Suppressor macrophage (primary cell): ENCODE results near the gene PRKCB.
A peak's percentile ranks its signal among the peaks of the same experiment; 100 is the strongest.
"Not testable (repeated sequence)": the region's sequence is repeated elsewhere in the genome, so short reads cannot be mapped to it uniquely, and the experiment has no call there.

Experiments used
- DNase-seq, 4 experiments: peaks; one replicate each; pipeline ENCODE4 v3.0.0-alpha.2; 2020 to 2022

Gene PRKCB

DNA sequence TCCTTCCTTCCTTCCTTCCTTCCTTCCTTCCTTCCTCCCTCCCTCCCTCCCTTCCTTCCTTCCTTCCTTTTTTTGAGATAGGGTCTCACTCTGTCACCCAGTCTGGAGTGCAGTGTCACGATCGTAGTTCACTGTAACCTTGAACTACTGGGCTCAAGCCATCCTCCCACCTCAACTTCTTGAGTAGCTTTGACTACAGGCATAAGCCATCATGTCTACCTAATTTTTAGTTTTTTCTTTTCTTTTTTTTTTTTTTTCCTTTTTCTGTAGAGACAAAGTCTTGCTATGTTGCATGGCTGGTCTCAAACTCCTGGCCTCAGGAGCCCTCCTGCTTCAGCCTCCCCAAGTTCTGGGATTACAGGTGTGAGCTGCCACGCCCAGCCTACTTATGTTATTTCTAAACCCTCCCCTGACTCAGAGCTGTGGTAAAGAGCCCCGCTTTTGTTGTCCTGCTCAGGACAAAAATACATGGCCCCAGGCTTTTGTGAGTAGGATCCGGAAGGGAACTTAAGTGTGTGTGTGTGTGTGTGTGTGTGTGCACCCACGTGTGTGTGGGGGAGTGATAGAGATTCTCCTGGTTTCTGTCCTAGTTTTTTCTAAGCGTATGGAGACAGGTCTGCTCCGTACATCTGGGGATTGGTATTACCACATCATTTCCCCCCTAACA is 67.1 kb downstream of the PRKCB start:
- DNase-seq, result peak in 3 of 4 experiments; percentile 29 to 48 (median 47)

DNA sequence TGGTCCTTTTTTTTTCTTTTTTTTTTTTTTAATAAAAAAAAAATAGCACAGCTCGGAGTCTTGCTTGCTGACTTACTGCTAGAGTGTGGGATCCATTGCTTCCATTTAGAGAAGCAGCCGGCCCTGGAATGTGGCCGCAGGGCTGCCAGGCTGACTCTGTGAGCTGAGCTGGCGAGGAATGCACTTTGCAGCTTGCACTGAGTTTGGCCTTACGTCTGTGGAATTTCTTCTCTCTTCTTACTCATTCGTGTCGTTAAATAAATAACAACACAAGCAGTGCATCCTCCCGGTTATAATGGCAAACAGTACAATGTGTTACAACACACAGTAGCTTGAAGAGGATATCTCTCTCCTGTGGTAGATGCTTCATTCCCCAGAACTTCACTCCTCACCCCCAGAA is 69.2 kb downstream of the PRKCB start:
- no peak for DNase-seq

DNA sequence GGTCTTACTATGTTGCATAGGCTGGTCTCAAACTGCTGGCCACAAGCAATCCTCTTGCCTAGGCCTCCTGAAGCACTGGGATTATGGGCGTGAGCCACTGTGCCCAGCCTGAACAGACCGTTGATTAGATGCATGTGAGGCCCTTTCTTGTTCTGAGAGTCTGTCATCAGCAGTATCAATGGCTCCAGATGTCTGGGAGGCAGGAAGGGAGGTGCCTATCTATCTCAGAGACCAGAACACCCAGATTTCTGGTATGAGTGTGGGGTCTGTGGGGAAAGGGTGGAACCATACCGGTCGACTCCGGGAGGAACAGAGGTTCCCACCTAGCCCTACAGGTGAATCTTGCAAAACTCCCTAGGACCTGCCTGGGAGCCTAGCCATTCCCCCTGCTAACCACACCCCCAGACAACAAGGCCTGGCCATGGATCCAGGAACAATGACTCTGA is 71.7 kb downstream of the PRKCB start:
- no peak for DNase-seq

DNA sequence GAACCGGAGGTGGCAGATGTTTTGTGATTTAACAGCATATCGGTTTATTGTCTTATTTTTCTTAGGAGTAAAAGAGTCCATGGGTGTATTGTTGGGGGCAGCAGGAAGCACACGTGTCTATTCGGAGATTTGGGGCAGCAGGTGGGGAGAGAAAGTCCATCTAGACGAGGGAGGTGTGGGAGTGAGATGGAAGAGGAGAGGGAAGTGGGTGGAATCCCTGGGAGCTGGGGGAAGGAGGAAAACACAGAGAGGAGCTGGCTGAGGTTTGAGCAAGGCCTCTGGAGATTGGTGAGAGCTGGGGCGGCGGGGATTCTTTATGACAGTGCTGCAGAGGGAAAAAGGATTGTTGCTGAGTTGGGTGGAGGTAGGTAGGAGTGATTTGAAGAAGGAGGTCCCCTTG is 72.1 kb downstream of the PRKCB start:
- DNase-seq, result no peak

DNA sequence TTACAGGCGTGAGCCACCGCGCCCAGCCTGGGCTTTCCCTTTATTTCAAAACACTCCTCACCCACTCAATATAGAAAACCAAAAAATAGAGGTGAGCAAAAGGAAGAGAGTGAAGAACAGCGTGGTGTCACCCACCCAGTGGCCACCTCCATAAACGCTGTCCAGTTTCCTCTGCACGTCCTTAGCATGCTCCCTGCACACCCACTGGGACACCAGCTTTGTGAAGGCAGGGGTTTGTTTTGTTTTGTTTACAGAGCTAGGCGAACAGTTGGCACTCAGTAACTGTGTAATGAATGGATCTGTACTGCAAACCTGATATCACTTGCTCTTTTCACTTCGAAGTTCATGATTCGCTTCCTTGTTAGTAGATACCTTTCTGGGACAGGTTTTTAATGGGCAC is 73.0 kb downstream of the PRKCB start:
- no peak for DNase-seq

DNA sequence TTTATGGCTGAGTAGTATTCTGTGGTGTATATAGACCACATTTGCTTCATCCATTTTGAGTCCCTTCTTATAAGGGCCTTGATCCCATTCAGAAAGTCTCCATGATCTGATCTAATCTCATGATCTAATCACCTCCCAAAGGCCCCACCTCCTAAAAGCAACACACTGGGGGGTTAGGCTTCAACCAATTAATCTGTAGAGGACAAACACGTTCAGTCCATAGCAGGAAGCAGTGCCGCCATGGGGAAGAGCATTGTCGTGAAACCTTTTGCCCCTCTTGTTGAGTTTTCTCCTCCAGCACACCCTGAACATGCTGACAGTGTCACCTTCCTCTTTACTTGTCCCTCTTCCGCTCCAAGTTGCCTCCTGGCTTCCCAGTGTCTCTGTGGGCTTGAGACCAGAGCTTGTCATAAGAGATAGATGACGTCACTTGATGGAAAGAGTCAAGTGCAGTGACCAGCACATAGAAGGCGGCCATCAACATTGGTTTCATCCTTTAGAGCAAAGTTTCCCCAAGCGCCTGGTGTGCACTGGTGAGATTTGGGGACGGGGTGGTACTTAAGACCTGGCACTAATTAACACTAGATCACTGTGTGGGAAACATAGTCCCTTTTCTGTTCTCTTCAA is 74.1 kb downstream of the PRKCB start:
- peak in 2 of 4 experiments; percentile 13 to 25 for DNase-seq

DNA sequence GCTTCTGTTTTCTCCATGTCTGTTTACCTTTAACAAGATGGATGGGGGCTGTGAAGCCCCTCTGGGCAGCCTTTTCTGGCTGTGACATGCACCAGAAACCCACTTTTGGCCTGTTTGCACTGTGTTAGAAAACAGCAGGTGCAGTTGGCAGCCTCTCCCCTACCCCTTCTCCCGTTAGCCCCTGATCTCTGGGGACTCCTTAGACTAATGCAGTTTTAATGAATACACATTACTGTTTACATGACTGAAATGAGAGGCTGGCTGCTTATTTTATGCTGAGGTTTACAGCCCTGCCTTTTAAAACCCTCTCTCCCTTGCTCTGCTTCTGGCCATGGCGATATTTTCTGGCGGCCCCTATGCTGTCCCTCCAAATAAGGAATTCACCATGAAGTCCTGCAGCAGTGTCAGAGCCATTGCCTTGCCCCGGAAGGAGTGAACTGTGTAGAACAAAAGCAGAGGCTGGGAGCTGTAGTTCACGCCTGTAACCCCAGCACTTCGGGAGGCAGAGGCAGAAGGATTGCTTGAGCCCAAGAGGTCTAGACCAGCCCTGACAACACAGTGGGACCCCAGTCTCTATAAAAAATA is 79.3 kb downstream of the PRKCB start:
- no peak for DNase-seq

DNA sequence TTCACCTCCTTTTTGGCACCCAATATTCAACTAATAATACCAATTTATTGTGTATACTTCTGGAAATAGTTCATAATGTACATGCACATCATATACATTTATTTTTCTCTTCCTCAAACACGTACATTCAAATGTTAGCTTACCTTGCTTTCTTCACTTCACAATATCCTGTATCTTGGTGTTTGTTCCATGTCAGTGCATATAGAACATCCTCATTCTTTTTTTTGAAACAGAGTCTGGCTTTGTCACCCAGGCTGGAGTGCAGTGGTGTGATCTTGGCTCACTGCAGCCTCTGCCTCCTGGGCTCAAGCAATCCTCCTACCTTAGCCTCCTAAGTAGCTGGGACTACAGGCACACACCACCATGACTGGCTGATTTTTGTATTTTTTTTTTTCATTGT is 80.8 kb downstream of the PRKCB start:
- not testable (repeated sequence) for DNase-seq

DNA sequence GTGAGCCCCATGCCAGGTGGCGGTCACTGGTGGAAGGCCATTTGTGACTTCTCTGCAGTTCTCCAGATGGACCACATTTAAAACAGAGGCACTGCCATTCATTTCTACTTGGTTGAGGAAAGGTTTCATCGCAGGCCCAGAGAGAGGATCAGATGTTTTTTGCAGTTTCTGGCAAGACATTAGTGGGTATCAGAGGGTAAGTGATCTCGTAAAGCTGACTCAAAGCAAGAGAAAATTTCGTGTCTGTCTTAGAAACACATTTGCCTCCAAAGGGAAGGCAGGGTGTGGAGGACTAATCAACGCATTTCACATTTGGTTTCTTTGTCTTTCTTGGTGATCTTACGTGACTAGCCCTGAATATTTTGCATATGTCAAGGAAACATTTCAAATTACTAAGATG is 81.8 kb downstream of the PRKCB start:
- DNase-seq, result no peak

DNA sequence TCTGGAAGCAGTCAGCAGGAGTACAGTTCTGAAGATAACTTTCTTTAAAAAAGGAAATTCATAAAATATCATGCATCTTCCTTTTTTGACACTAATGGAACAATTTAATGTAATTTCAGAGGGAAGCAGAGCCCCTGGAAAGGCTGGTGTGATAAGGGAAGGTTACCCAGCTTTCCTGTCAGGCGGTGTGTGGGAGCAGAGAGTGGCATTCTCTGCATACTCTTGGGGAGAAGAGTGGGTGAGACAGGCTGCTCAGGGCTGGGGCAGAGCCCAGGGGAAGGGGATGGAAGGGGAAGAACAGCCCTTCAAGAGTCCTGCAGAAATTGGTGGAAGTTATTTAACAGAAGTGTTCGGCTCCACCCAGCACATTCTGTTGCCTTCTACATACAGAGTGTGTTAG is 84.7 kb downstream of the PRKCB start:
- peak; percentile 40 to 75 (median 70) for DNase-seq

DNA sequence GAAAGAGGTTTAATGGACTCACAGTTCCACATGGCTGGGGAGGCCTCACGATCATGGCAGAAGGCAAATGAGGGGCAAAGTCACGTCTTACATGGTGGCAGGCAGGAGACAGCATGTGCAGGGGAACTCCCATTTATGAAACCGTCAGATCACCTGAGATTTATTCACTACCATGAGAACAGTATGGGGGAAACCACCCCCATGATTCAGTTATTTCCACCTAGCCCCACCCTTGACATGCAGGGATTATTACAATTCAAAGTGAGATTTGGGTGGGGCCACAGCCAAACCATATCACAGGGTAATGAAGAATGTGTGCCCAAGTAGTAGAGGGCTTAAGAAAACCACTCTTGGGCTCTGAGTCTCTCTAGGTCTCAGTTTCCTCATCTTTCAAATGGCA is 85.1 kb downstream of the PRKCB start:
- no peak for DNase-seq

DNA sequence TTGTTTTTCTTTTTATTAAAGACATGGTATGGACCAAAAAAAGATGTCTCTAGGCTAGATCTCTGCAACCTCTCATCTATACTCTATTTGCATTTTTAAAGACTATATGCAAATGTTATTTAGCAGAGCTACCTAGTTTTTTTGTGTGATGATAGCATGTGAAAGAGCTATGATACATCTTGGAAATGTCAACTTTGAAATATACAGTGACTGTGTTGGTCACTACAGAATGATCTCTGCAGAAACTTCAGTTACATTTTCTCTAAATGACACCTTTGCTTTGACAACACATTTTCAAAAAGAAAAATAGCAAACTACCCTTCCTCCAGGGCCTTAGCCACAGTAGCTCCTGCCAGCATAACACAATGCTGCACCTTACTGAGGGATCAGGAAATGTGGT is 86.6 kb downstream of the PRKCB start:
- no peak for DNase-seq

DNA sequence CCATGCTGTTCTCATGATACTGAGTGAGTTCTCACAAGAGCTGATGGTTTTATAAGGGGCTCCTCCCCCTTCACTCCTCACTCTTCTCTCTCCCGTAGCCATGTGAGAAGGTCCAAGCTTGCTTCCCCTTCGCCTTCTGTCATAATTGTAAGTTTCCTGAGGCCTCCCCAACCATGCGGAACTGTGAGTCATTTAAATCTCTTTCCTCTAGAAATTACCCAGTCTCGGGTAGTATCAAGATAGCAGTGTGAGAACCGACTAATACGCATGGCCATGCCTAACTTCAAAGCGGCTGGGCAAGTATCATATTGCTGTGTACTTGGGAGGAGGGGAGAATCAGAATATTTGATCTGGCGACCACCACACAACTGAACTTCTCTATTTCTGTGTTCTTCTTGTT is 88.3 kb downstream of the PRKCB start:
- DNase-seq, result peak; percentile 62 to 87 (median 70)

DNA sequence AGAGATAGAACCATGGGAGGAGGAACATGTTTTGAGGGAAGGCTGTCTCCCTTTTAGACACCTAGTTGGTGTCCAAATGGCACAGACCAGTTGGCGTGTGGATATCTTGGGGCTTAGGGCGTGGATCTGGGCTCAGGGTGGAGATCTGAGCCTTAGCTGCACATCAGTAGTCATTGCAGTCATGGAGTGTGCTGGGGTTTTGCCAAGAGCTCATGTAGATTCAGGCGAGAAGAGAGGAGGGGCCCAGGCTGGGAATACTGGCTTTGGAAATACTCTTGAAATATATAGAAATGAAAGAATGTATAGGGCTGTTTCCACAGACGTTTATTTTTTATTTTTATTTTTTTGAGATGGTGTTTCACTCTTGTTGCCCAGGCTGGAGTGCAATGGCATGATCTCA is 92.0 kb downstream of the PRKCB start:
- no peak for DNase-seq

DNA sequence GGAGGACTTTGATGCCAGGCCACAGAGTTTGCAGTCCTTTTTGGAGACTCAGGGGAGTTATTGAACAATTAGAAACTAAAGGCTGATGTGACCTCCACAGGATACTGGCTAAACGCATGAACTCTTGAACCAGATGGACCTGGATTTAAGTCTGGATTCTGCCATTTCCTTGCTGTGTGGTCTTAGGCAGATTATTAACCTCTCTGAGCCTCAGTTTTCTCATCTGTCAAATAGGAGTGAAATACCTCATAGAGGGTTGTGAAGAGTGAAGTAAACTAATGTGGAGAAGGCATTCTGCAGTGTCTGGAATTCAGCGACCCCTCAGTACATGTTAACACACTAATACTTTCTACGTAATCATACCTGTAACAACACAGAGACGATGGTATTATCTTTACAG is 93.5 kb downstream of the PRKCB start:
- no peak for DNase-seq

DNA sequence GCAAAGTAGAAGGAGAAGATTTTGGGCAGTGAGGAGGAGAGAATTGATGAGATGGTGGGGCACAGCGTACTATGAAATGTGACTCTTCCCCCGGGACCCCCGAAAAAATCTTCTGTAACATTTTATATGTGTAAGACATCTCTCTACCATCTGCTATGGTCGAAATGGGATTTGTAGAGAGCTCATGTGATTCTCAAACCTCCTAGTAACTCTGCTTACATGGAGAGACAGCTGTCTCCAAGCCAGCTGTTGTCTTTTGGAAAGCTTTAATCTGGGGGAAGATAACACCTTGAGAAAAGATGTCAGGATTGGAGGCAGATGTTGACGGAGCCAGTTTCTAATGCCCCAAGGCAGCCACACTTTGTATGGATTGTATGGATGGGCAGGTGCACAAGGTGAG is 94.1 kb downstream of the PRKCB start:
- no peak for DNase-seq

DNA sequence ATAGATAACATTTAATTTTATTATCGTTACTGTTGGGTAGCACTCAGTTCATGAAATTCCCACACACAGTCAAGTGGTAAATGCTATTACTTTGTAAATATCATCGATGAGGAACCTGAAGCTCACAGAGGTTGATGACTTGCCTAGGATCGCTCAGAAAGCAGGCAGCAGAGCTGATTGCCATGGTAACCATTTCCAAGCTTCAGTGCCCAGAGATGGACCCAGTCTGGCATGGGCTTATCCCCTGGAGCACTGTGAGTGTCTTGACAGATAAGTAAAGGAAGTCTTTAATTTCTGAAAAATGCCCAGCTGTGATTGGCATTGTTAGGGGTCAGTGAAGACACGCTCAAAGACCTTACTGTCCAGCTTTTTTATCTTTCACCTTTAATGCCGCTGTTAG is 95.0 kb downstream of the PRKCB start:
- DNase-seq, result no peak

DNA sequence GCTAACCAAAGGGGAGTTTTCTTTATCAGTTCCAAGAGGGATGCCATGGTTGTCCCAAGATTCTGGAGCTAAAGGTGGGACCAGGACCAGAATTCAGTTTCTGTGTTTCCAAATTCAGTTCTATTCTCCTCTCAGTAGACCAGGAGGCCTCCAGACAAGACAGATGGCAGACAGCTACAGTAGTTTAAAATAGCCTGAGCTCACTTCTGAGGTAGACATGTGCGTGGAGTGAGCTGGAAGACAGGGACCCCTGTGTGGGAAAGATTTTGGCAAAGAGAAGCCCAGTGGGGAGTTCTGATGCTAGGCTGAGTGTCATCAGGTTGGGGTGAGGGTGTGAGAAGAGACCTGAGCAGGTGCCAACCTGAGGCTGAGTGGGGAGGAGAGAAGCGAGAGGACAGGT is 95.4 kb downstream of the PRKCB start:
- DNase-seq, result no peak

DNA sequence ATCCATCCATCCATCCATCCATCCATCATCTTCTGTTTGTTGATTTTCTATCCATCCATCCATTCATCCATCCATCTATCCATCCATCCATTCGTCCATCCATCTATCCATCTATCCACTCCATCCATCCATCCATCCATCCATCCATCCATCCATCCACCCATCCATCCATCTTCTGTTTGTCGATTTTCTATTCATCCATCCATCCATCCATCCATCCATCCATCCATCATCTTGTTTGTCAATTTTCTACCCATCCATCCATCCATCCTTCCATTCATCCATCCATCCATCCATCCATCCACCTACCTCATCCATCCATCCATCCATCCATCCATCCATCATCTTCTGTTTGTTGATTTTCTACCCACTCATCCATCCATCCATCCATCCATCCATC is 97.9 kb downstream of the PRKCB start:
- not testable (repeated sequence) for DNase-seq

DNA sequence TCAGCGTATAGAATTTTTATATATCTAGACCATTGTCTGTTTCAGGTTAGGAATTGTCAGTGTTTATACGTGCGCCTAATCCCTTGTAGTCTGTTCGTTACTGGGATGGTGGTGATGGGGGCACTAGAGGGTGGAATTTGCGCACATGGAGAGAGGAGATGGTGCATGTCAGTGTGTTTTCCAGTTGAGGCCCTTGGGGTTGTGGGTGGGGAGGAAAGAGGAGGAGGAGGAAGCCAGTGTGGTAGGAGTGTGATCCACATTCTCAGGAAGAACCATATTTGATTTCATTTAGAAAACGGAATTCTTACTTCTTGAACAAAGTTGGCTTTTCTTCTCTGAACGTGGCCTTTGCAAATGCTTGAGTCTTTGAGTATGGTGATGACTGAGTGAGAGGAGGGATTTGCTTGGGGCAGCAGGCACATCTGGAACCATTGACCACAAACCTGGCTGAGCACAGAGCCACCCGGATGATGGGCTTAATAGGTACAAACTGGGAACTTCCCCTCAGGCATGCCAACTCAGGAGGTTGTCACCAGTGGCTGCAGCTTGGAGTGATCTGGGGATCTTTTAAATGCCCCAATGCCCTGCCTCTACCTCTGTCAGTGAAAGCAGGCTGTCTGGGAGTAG is 98.9 kb downstream of the PRKCB start:
- DNase-seq, result no peak

DNA sequence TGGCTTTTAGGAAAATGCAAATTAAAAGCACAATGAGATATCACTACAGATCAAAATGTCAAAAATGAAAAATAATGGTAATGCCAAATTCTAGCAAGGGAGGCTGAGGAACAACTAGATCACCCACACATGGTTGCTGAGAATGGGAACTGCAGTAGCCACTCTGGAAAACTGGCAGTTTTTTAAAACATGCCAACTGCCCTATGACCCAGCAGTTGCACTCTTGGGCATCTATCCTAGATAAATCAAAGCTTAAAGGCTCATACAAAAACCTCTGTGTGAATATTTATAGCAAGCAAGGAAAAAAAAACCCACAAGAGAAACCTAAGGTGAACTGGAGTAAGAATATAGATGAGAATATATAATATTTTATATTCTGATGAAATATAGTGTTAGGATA is 104.3 kb downstream of the PRKCB start:
- peak in 1 of 4 experiments; percentile 22 for DNase-seq

DNA sequence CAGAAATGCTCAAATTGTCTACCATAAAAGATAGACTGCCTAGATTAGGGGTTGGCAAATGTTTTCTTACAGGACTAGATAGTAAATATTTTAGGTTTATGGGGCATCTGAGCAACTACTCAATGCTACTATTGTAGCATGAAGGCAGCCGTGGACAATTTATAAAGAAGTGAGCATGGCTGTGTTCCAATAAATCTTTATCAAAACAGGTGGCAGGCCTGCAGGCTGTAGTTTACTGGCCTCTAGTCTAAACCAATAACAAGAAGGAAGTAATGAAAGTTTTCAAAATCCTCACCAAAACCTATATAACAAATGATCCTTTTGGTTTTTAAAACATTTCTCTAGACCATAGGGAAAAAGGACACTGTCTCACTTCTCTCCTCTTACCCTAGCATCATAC is 105.2 kb downstream of the PRKCB start:
- DNase-seq, result no peak

DNA sequence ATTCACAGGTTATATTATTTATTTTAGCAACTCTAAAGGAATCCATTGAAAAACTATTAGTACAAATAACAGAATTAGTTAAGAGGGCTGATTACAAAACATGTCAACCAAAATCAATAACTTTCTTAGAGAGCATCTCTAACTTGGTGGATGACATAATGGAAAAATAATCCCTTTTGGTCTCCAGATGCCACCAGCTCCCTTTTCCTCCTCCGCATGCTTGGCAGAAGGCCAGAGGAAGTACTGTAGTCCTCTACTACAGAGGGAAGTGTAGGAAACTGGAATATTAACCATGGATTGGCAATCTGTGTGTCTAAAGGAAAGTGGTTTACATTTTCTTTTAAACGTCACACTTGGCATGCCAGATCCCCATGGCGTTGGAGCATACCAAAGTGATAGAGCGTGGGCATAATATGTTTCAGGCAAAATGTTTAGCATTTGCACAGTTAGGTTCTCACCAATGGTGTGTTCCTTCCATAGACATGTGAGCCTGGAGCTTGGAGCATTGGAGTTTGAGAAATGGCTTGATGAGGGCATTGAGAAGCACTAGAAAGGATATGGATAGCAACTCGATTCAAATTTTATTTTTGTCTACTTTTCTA is 106.3 kb downstream of the PRKCB start:
- peak in 3 of 4 experiments; percentile 36 to 50 (median 46) for DNase-seq
